ES-I3 (cell line): ENCODE data around the gene ANKRD11.

ENCODE experiments used
- H3K36me3 ChIP-seq: 2 replicates; pipeline ENCODE4 v1.6.1; 2013; ENCODE audit warnings: mild to moderate bottlenecking, low read length, control low read depth, moderate library complexity; ENCODE audit not compliant: insufficient read depth
- H3K4me1 ChIP-seq: 2 replicates; pipeline ENCODE4 v1.6.1; 2013; ENCODE audit warnings: mild to moderate bottlenecking, control low read depth, low read length; ENCODE audit not compliant: insufficient read depth
- H3K9ac ChIP-seq: 2 replicates; pipeline ENCODE4 v1.6.1; 2013; ENCODE audit warnings: low read depth, mild to moderate bottlenecking, low read length, moderate library complexity
- H3K9me3 ChIP-seq: 2 replicates; pipeline ENCODE4 v1.6.1; 2013; ENCODE audit warnings: mild to moderate bottlenecking, low read length, moderate library complexity; ENCODE audit not compliant: control insufficient read depth, insufficient read depth

The ANKRD11 gene

DNA sequence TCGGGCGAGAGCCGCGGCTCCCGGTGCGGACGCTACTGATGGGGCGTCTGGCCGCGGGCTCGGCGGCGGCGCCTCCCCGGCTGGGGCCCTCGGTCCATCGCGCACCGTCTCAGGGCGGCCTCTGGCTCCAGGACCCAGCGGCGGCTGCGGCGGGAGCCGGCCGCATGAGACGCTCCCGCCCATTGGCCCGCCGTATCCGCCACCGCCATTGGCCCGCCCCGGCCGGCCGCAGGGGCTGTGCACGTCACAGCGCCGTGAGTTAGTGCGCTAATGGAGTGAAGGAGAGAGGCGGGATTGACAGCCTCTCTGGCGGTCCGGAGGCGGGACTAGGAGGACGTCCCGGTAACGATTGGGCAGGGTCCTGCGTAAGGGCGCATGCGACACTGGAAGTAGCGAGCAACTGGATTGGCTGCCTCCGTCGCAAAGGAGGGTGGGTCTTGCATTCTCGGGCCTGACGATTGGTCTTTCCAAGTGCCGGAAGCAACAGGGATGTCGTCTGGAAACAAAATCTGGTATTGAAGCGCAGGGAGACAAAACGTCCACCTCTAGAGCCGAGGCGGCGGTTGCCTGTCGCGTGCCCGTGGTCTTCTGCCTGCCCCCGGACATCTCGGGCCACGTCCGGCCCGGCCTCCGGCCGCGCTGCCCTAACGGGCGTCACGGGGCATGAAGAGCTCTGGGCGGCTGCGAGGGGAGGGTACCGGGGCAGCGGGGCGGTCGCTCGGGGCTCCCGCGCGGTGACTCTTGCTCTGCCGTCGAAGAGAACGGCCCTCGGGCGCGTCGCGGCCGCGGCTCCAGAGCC, at the start of gene ANKRD11:
ANKRD11 (minus strand) TSS at position 123 of the 799 bp plus-strand sequence. CDS start 173,542 bp downstream, outside the sequence.
- Histone ChIP-seq H3K4me1 (peaks cover 30% of the 10 kb centered on the region), H3K9ac (peak within 1 kb of the TSS; percentile 92), H3K9me3 (no peaks in the 10 kb centered on the region), H3K36me3 (no peaks in the 10 kb centered on the region)

GRCh38 chr16:89538286-89538685, 47.9 kb upstream of the ANKRD11 start:
- no peak overlapping the region for H3K9ac ChIP-seq
- no peaks in the 10 kb centered on the region for H3K9me3 ChIP-seq
- H3K36me3 ChIP-seq, result peaks cover 26% of the 10 kb centered on the region
- no peaks in the 10 kb centered on the region for H3K4me1 ChIP-seq

DNA sequence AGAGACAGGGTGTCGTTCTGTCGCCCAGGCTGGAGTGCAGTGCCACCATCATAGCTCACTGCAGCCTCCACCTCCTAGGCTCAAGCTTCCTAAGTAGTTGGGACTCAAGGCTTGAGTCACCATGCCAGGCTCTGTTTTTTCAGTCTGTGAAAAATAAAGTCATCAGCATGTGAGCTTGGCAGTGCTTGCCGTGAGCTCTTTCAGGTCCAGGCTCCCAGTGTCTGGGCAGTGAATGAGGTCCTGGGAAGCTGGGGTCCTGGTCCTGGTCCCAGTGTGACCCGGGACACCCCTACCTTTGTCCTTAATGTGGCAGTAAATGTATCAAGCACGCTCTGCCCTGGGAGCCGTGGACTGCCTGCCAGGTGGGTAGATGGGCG, 47.2 kb upstream of the ANKRD11 start:
- Histone ChIP-seq H3K9ac (no peak overlapping the region), H3K9me3 (no peaks in the 10 kb centered on the region), H3K4me1 (no peaks in the 10 kb centered on the region), H3K36me3 (peaks cover 29% of the 10 kb centered on the region)

DNA sequence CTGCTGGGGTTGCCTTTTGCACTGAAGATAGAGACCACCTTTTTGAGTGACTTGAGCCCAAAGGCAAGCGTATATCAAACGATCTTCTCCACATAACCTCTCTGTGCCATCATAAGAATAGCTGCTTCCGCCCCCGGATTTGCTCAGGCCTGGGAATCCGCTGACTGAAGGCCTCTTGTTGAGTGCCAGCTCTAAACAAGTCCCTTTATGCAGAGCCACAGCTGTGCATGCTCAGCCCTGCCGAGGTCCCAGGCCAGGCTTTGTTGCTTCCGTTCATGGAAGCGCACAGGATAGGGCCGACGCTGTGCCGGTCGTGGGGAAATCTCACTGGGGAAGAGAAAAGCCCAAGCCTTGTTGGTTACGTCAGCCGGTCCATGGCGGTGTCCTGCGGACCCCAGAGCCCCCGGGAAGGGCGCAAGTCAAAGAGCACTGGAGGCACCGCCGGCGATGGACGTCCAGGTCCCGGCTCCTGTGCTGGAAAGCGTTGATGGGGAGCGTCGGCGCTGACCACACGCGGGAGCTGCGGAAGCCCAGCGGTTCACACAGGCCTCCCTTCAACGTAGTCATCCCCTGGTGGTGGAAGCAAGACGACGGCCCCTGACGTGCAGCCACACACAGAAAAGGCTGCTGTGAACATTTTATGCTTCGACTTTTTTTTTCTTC, 46.7 kb upstream of the ANKRD11 start:
- H3K36me3 ChIP-seq, result peaks cover 34% of the 10 kb centered on the region
- no peaks in the 10 kb centered on the region for H3K4me1 ChIP-seq
- H3K9ac ChIP-seq, result no peak overlapping the region

DNA sequence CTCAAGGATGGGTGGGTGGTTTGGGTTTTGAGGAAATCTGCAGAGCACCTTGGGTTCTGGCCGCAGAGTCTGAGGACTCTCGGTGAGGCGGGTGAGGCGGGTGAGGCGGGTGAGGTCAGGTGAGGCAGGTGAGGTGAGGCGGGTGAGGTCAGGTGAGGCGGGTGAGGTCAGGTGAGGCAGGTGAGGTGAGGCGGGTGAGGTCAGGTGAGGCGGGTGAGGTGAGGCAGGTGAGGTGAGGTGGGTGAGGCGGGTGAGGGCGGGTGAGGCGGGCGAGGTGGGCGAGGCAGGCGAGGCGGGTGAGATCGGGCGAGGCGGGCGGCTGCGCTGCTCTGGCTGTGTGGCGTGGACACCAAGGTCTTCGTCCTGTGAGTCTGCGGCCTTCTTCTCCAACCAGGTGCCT, 46.0 kb upstream of the ANKRD11 start:
- peaks cover 37% of the 10 kb centered on the region for H3K36me3 ChIP-seq
- no peak overlapping the region for H3K9ac ChIP-seq
- H3K9me3 ChIP-seq, result no peaks in the 10 kb centered on the region
- no peaks in the 10 kb centered on the region for H3K4me1 ChIP-seq

More for the DNA sequence above, 46.7 kb upstream of the ANKRD11 start:
- no peaks in the 10 kb centered on the region for H3K9me3 ChIP-seq

DNA sequence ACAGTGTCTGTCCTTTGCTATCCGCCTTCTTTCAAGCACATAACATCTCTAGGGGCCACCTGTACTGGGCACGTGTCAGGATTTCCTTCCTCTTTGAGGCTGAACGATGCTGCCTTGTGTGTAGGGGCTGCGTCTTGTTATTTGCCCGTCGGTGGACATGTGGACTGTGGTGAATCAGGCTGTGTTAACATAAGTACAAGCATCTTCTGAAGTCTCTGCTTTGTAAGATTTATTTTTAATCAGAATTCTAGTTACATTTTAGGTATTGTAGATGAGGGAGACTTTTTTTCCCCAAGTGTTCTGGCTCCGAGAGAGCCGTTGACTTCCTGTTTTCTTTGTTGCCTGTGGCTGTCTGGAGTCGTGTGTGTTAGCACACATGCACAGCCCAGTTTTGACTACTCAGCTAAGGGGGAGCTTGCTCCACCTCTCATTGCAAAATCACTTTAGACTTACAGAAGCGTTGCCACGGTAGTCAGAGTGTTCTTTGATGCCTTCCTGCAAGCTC, 43.9 kb upstream of the ANKRD11 start:
- Histone ChIP-seq H3K9me3 (no peaks in the 10 kb centered on the region), H3K4me1 (no peaks in the 10 kb centered on the region), H3K36me3 (peaks cover 40% of the 10 kb centered on the region), H3K9ac (no peak overlapping the region)

DNA sequence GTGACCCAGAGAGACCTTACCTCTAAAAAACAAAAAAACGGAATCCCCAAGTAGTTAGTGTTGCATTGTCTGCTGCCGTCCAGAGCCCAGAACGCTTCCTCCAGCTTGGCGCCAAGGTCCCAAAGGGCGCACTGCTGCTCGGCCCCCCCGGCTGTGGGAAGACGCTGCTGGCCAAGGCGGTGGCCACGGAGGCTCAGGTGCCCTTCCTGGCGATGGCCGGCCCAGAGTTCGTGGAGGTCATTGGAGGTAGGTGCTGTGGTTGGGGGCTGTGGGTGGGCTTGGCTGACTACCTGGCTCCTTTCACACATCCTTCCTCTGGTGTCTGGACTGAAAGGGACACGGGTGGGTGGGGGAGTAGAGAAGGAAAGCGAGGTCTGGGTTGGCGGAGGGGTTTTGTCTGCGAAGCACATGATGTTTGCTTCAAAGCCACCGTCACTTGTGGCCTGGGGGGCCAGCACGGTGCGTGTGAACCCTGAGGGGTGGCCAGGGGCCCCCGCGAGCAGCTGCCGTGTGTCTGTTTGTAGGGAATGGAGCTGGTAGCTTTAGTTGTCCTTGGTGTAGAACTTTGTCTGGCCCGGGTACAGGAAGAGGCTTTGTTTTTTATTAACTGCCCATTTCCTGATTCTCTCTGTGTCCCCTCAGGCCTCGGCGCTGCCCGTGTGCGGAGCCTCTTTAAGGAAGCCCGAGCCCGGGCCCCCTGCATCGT, 41.6 kb upstream of the ANKRD11 start:
- Histone ChIP-seq H3K36me3 (peaks cover 47% of the 10 kb centered on the region), H3K9ac (no peak overlapping the region), H3K4me1 (no peaks in the 10 kb centered on the region), H3K9me3 (no peaks in the 10 kb centered on the region)

DNA sequence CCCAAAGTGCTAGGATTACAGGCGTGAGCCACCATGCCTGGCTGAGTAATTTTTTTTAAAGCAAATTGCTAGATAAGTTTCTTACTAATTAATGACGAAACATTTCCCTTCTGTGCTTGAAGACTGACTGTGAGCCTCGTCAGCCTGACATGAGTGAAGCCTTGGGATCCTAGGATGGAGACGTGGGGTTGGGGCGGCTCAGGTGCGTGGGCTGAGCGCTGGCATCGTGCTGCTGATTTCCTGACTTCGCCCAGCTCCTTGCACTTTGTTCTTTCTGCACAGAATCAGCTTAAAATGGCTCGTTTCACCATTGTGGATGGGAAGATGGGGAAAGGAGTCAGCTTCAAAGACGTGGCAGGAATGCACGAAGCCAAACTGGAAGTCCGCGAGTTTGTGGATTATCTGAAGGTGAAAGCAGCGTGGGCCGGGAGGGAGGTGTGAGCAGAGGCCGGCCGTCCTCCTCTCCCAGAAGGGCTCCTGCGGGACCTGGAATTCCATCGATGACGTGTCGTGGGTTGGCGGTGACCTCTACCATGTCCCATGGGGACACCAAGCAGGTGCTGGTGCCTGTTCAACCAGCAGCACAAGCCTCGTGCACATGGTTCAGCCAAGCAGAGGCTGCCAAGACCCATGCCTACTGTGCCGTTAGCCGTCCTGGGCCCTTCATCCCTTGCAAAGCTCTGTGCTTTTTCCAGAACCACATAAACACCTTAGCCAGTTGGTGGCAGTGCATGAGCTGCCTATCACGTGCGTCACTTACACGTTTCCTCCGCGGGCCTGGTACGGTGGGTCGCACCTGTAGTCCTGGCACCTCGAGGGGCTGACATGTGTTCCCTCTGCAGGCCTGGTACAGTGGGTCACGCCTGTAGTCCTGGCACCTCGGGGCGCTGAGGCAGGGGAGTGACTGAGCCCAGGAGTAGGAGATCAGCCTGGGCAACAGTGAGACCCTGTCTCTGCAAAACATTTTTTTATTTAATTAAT, 40.3 kb upstream of the ANKRD11 start:
- Histone ChIP-seq H3K9me3 (no peaks in the 10 kb centered on the region), H3K4me1 (no peaks in the 10 kb centered on the region), H3K36me3 (peaks cover 57% of the 10 kb centered on the region)

DNA sequence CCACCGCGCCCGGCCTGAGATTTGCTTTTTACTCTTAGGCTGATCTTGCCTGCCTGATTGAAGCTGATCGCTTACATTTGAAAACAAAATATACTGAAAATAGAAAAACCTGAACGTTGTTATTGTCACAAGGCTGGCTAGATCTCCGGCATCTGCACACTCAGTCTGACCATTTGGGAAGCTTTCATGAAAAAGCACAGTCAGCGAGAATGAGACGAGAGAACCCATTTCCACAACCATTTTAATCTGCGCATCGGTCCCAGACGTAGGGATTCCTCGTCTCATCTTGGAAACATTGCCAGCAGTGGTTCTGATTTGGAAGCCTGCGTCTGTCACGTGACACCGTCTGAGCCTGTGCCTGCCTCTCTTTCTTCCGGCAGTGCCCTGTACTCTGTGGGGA, 38.7 kb upstream of the ANKRD11 start:
- Histone ChIP-seq H3K4me1 (no peaks in the 10 kb centered on the region), H3K9ac (no peak overlapping the region), H3K9me3 (no peaks in the 10 kb centered on the region), H3K36me3 (peaks cover 54% of the 10 kb centered on the region)

More for the DNA sequence above, 40.3 kb upstream of the ANKRD11 start:
- no peak overlapping the region for H3K9ac ChIP-seq

DNA sequence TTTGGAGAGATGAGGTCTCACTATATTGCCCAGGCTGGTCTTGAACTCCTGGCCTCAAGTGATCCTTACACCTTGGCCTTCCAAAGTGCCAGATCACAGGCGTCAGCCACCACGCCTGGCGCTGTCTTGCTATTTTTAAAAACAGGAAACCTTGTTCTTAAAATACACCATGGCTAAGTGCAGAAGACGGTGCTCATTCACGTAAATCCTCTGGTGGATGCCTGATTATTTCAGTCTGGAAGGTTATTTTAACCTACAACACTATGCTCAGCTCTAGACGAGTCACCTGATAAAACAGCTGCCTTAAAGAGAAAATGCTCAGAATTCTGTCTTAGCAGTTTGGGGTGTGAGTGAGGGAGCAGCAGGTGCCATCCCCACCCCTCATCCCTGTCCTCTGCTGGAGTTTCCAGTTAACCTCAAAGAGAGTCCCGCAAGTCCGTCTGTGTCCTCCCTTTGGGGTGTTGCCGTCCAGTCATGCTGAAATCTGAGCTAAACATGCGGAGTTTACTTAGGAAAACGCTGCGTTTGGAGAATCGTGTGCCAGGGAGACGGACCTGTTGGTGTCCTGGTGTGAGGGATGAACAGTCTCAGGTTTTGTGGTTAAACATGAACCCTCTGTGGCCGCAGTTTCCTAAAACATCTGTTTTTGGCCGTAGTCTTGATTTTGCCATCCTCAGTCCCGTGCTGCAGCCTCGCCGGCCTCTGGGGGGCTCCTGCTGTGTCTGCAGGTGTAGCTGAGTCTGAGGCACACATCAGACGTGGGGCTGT, 35.0 kb upstream of the ANKRD11 start:
- H3K4me1 ChIP-seq, result no peaks in the 10 kb centered on the region
- H3K9ac ChIP-seq, result no peak overlapping the region
- H3K36me3 ChIP-seq, result peaks cover 36% of the 10 kb centered on the region
- H3K9me3 ChIP-seq, result no peaks in the 10 kb centered on the region

DNA sequence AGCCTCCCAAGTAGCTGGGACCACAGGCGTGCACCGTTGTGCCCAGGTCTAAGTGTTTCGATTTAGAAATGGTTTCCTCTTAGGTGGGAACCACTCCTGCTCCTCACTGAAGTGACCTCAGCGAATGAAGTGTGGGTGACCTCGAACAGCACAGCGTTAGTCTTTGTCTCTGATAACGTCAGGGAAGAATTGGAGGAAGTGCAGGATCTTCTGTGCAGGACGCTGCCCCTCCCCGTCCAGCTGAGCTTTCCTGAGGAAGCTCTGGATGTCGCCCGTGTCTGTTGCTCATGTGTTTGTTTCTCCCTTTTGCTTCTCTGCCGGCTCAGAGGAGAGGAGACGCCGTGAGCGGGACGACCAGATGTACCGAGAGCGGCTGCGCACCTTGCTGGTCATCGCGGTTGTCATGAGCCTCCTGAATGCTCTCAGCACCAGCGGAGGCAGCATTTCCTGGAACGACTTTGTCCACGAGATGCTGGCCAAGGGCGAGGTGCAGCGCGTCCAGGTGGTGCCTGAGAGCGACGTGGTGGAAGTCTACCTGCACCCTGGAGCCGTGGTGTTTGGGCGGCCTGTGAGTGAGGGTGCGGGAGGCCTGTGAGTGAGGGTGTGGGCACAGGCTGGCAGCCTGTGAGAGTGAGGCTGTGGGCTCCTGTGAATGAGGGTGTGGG, 33.5 kb upstream of the ANKRD11 start:
- H3K9ac ChIP-seq, result no peak overlapping the region
- no peaks in the 10 kb centered on the region for H3K9me3 ChIP-seq
- peaks cover 29% of the 10 kb centered on the region for H3K36me3 ChIP-seq
- no peaks in the 10 kb centered on the region for H3K4me1 ChIP-seq

DNA sequence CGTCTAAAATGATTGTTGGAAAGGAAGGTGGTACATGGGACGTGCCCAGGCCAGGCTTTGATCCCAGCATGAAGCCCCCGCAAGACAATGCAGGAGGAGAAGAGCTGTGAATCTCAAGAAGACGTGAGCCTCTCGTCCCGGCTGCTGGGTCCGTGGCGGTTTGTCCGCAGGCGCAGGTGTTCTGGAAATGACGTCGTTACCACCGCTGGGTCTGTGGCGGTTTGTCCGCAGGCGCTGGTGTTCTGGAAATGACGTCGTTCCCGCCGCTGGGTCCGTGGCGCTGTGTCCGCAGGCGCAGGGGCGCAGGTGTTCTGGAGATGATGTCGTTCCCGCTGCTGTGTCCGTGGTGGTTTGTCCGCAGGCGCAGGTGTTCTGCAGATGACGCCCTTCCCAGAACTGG, 31.9 kb upstream of the ANKRD11 start:
- H3K9me3 ChIP-seq, result no peaks in the 10 kb centered on the region
- no peaks in the 10 kb centered on the region for H3K4me1 ChIP-seq
- peaks cover 29% of the 10 kb centered on the region for H3K36me3 ChIP-seq
- H3K9ac ChIP-seq, result no peak overlapping the region

GRCh38 chr16:89519881-89520280, 29.5 kb upstream of the ANKRD11 start:
- H3K9me3 ChIP-seq, result no peaks in the 10 kb centered on the region
- no peaks in the 10 kb centered on the region for H3K4me1 ChIP-seq
- no peak overlapping the region for H3K9ac ChIP-seq
- H3K36me3 ChIP-seq, result peaks cover 14% of the 10 kb centered on the region
